Measurements from ENCODE around the gene STPG4. TPM values are rescaled to one million over a fixed set of nuclear protein-coding genes. Genes with fewer than 3 reads are reported as not detected.

STPG4 gene
- total RNA-seq, 4 donors from 2014 or later = 1.4 to 4.1 TPM; not detected in 2

- TF ChIP-seq, protein P1, sequence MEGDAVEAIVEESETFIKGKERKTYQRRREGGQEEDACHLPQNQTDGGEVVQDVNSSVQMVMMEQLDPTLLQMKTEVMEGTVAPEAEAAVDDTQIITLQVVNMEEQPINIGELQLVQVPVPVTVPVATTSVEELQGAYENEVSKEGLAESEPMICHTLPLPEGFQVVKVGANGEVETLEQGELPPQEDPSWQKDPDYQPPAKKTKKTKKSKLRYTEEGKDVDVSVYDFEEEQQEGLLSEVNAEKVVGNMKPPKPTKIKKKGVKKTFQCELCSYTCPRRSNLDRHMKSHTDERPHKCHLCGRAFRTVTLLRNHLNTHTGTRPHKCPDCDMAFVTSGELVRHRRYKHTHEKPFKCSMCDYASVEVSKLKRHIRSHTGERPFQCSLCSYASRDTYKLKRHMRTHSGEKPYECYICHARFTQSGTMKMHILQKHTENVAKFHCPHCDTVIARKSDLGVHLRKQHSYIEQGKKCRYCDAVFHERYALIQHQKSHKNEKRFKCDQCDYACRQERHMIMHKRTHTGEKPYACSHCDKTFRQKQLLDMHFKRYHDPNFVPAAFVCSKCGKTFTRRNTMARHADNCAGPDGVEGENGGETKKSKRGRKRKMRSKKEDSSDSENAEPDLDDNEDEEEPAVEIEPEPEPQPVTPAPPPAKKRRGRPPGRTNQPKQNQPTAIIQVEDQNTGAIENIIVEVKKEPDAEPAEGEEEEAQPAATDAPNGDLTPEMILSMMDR (IDR thresholded peaks at IDR 0.05) = no peak
- no peak for TF ChIP-seq POLR2A (IDR thresholded peaks at IDR 0.05)
- intact Hi-C loops (cut with DNase I; ENCODE audit: low total_unique reads) = no loop called here
- no peak for DNase-seq (ENCODE audit: low spot score in 2 of 2)
- H3K4me3 ChIP-seq (ENCODE audit: low read depth, poor library complexity, severe bottlenecking) = no peak overlapping the region
These were observed 2.3 kb downstream of the STPG4 start for GRCh38 chr2:47152803-47153202.

DNA sequence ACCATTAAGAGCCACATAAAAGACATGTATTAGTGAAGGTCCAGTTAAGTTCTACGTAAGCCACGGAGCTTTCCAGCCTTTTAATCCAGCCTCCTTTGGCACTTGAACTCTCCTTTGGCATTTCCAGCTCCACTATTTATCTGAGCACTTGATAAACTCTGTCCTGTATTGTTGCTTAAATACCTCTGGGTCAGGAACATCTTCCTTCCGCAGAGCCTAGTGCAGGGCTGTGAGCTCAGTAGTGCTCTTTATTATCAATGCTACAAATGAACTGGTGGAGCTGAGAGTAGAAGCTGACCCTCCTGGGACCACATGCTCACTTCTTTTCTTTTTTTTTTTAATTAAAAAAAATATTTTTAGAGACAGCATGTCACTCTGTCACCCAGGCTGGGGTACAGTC lies 4.9 kb downstream of the STPG4 start:
- 95 to 97% methylated on average over 3 of the region's 3 CpGs for WGBS, 2 donors
- no peak overlapping the region for H3K4me3 ChIP-seq (ENCODE audit: low read depth, poor library complexity, severe bottlenecking)
- intact Hi-C loops (cut with DNase I; ENCODE audit: low total_unique reads) = no loop called here
- DNase-seq (ENCODE audit: low spot score in 2 of 2) = no peak
- no peak for TF ChIP-seq POLR2A (IDR thresholded peaks at IDR 0.05)
- TF ChIP-seq, protein P1 (IDR thresholded peaks at IDR 0.05) = no peak

- TF ChIP-seq POLR2A (IDR thresholded peaks at IDR 0.05) = no peak
- TF ChIP-seq, protein P1 (IDR thresholded peaks at IDR 0.05) = no peak
- WGBS, 2 donors = 95 to 97% methylated on average over 3 of the region's 3 CpGs
- intact Hi-C loops (cut with DNase I; ENCODE audit: low total_unique reads) = no loop called here
- H3K4me3 ChIP-seq (ENCODE audit: low read depth, poor library complexity, severe bottlenecking) = no peak overlapping the region
- DNase-seq (ENCODE audit: low spot score in 2 of 2) = no peak
These were observed 8.1 kb downstream of the STPG4 start for GRCh38 chr2:47147021-47147420.

DNA sequence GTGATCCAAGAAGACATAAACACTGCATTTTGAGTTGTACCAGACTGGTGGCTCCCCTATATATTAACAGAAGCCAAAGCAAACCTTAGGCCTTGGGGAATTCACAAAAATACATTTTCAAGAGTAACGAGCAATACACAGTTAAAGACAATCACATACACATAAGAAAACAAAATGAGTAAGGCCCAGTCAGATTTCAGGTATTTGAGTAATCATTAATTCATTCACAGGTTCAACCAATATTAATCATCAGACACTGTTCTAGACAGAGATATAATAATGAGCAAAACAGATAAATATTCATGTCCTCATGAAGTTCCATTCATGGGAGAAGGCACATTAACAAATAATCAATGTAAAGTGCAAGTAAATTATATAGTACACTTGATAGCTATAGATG lies 9.6 kb downstream of the STPG4 start:
- no peak for DNase-seq (ENCODE audit: low spot score in 2 of 2)
- TF ChIP-seq POLR2A (IDR thresholded peaks at IDR 0.05) = no peak
- TF ChIP-seq, protein P1 (IDR thresholded peaks at IDR 0.05) = no peak
- 97% methylated on average over 1 of the region's 1 CpG for WGBS, 2 donors
- no peak overlapping the region for H3K4me3 ChIP-seq (ENCODE audit: low read depth, poor library complexity, severe bottlenecking)
- intact Hi-C loops (cut with DNase I; ENCODE audit: low total_unique reads) = no loop called here

DNA sequence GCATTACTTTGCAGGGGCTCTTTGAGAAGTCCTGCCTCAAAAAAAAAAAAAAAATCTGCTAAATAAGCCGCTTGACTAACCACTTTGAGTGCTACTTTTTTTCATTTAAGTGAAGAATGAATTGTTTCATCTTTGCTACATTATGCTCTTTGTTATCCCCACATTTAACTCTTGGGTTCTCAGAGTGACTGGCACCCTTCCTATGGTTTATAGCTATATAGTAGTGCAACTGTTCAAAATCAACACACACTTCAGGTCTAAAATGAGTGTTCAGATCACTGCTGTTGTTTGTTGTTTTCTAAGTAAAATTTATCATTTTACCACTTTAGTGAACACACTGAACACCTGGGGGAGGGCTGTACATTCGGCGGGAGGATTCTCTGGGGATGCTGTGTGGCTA lies 13.6 kb downstream of the STPG4 start:
- DNase-seq (ENCODE audit: low spot score in 2 of 2) = no peak
- no peak overlapping the region for H3K4me3 ChIP-seq (ENCODE audit: low read depth, poor library complexity, severe bottlenecking)
- TF ChIP-seq, protein P1 (IDR thresholded peaks at IDR 0.05) = no peak
- TF ChIP-seq POLR2A (IDR thresholded peaks at IDR 0.05) = no peak
- WGBS, 2 donors = 93 to 97% methylated on average over 3 of the region's 3 CpGs
- intact Hi-C loops (cut with DNase I; ENCODE audit: low total_unique reads) = no loop called here

DNA sequence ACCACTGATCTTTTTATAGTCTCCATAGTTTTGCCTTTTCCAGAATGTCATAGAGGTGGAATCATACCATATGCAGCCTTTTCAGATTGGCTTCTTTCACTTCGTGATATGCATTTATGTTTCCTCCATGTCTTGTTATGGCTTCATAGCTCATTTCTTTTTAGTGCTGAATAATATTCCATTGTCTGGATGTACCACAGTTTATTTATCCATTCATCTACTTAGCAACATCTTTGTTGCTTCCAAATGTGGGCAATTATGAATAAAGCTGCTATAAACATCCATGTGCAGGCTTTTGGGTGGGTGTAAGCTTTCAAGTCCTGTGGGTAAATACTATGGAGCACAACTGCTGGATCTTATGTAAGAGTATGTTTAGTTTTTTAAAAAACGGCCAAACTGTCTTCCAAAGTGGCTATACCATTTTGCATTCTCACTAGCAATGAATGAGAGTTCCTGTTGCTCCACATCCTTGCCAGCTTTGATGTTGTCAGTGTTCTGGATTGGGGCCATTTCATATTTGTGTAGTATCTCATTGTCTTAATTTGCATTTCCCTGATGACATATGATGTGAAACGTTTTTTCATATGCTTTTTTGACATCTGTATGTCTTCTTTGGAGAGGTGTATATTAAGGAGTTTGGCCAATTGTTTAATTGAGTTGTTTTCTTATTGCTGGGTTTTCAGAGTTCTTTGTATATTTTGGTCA lies 20.6 kb downstream of the STPG4 start:
- no peak overlapping the region for H3K4me3 ChIP-seq (ENCODE audit: low read depth, poor library complexity, severe bottlenecking)
- no peak for DNase-seq (ENCODE audit: low spot score in 2 of 2)
- TF ChIP-seq, protein P1 (IDR thresholded peaks at IDR 0.05) = no peak
- no peak for TF ChIP-seq POLR2A (IDR thresholded peaks at IDR 0.05)
- intact Hi-C loops (cut with DNase I; ENCODE audit: low total_unique reads) = no loop called here
- WGBS, 2 donors = 75 to 77% methylated on average over 3 of the region's 3 CpGs

All from lower leg skin (tissue), 4 donors.